Activated CD4-positive, alpha-beta T cell treated with anti-CD3 and anti-CD28 coated beads, Interleukin-2, amount 50 U/mL, for 16 hours (primary cell): ENCODE measurements around the gene LRP10.
A peak's percentile ranks its signal among the peaks of the same experiment; 100 is the strongest.
"Not testable (repeated sequence)": the region's sequence is repeated elsewhere in the genome, so short reads cannot be mapped to it uniquely, and the experiment has no call there.

Experiments
- DNase-seq: peaks from one replicate; pipeline ENCODE4 v3.0.0-alpha.2; 2020

LRP10 gene

GRCh38 chr14:22871224-22872032 lies at the start of gene LRP10:
LRP10 (plus strand) TSS chr14:22871740; CDS start chr14:22872304, 564 bp downstream.
- DNase-seq = peak; percentile 86

- no peak for DNase-seq
Observed at GRCh38 chr14:22822016-22822570, 49.4 kb upstream of the LRP10 start.

- peak; percentile 72 for DNase-seq
Observed at GRCh38 chr14:22822571-22823098, 48.9 kb upstream of the LRP10 start.

GRCh38 chr14:22824711-22825359 lies 46.7 kb upstream of the LRP10 start:
- peak; percentile 5 for DNase-seq

- not testable (repeated sequence) for DNase-seq
Observed at GRCh38 chr14:22829076-22829660, 42.4 kb upstream of the LRP10 start.

GRCh38 chr14:22829661-22830442 lies 41.7 kb upstream of the LRP10 start, which contains the start of gene MRPL52:
MRPL52 (plus strand) TSS chr14:22829887; CDS start chr14:22829913, 26 bp downstream.
- peak; percentile 95 for DNase-seq

- no peak for DNase-seq
Observed at GRCh38 chr14:22830443-22831010, 41.0 kb upstream of the LRP10 start.

- DNase-seq = no peak
Observed at GRCh38 chr14:22835505-22835904, 36.0 kb upstream of the LRP10 start.

- DNase-seq = no peak
Observed at GRCh38 chr14:22836301-22837113, 35.0 kb upstream of the LRP10 start, which contains the start of gene MMP14. MMP14 (plus strand) TSS chr14:22836585; CDS start chr14:22836818, 233 bp downstream.

GRCh38 chr14:22837114-22837749 lies 34.3 kb upstream of the LRP10 start:
- no peak for DNase-seq

GRCh38 chr14:22837750-22838538 lies 33.6 kb upstream of the LRP10 start:
- no peak for DNase-seq

GRCh38 chr14:22838631-22839041 lies 32.9 kb upstream of the LRP10 start:
- no peak for DNase-seq

- DNase-seq = no peak
Observed at GRCh38 chr14:22839159-22839779, 32.3 kb upstream of the LRP10 start.

GRCh38 chr14:22841311-22841710 lies 30.2 kb upstream of the LRP10 start:
- DNase-seq = no peak

GRCh38 chr14:22841769-22842168 lies 29.8 kb upstream of the LRP10 start:
- DNase-seq = no peak

GRCh38 chr14:22842211-22843122 lies 29.1 kb upstream of the LRP10 start:
- no peak for DNase-seq

GRCh38 chr14:22843123-22843925 lies 28.2 kb upstream of the LRP10 start:
- DNase-seq = no peak
